HG02840 (cell line): Measurements from ENCODE around the gene ADAMTS6.

Experiments used
- ATAC-seq: cut with Tn5 transposase; IDR thresholded peaks from one replicate; pipeline ENCODE4 v1.9.1; 2021; ENCODE audit warnings: mild to moderate bottlenecking, moderate library complexity, moderate number of reproducible peaks; ENCODE audit not compliant: unreplicated experiment, low FRiP score

The ADAMTS6 gene

GRCh38 chr5:65161655-65162054 is 320.1 kb downstream of the ADAMTS6 start:
- ATAC-seq: no peak

GRCh38 chr5:65157906-65158603 is 323.7 kb downstream of the ADAMTS6 start:
- ATAC-seq: no peak

GRCh38 chr5:65156933-65157332 is 324.8 kb downstream of the ADAMTS6 start:
- ATAC-seq: no peak

- no peak for ATAC-seq
Measured at GRCh38 chr5:65152131-65152530, 329.6 kb downstream of the ADAMTS6 start.

DNA sequence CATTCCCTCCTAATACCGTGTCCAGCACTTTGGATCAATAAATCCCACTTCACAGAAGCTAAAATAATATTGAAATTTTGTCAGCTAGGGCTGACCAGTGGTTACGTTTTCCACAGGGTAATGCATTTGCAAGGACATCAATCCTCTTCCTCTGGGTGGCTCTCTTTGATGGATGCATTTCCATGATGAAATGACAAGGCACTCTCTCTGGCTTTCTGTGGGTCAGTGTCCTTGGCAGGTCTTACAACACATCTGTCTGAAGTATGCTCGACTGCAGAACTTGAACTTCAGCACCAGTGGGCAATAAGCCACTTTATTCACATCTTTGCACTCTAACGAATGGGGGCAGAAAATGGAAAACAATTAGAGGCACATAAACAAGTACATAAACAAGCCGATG is 330.1 kb downstream of the ADAMTS6 start:
- ATAC-seq: no peak

- ATAC-seq: no peak
Measured at GRCh38 chr5:65150599-65151304, 331.0 kb downstream of the ADAMTS6 start.

- ATAC-seq: no peak
Measured at GRCh38 chr5:65149827-65150226, 331.9 kb downstream of the ADAMTS6 start.

DNA sequence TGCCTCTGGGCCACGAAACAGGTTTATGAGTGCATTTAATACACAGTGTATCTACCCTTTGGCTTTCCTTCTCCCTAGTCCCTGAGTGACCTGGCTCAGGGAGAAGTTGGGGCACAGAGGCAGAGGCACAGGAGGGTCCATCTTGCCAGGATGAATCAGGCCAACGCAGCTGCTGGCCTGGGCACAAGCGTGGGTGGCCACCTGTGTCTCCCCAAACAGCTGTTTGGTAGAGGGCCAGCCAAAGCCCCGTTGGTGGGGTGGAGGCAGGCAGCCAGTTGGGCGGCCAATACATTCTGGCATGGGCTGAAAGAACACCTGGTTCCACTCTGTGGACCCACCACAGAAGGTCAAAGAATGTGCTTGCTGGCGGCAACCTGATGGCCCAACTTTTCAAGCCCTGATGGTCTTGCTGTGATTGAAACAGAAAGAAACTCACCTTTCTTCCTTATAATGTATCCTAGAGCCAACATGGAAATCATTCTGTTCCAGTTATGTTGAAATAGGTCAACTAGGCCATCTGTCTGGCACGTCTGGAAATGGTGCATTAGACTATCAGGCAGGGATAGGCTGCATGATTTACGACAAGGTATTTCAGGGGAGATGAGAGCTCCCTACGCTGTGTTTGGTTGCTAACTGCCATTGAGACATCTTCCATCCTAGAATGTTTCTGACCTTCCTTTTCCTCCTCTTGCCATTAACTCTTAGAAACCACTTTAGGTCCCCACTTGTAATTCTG is 337.4 kb downstream of the ADAMTS6 start:
- ATAC-seq: no peak

DNA sequence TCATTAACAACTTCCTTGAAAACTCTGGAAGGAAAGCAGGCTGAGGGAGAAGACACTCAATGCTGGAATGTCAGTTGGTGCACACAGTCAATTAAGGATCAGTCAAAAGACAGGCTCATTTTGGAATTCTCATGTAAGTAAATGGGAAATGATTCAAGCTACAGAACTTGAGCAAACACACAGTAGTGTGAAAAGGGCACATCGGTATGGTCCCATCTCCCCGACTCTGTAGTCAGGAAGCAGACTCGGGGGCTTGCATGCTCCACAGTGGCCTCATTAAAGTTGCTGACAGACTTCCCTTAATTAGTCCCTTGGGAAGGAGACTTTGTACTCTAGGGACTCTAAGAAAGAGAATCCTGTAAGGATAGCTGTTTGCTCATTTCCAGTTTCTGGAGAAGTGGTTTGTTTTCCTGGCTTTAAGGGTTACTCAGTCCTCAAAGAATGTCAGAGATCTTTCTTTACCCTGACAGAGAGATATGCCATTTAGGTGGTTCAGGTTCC is 339.2 kb downstream of the ADAMTS6 start:
- ATAC-seq: no peak

GRCh38 chr5:65142016-65142415 is 339.7 kb downstream of the ADAMTS6 start:
- no peak for ATAC-seq

GRCh38 chr5:65141493-65141892 is 340.2 kb downstream of the ADAMTS6 start:
- ATAC-seq: no peak

- no peak for ATAC-seq
Measured at GRCh38 chr5:65137631-65138030, 344.1 kb downstream of the ADAMTS6 start.

DNA sequence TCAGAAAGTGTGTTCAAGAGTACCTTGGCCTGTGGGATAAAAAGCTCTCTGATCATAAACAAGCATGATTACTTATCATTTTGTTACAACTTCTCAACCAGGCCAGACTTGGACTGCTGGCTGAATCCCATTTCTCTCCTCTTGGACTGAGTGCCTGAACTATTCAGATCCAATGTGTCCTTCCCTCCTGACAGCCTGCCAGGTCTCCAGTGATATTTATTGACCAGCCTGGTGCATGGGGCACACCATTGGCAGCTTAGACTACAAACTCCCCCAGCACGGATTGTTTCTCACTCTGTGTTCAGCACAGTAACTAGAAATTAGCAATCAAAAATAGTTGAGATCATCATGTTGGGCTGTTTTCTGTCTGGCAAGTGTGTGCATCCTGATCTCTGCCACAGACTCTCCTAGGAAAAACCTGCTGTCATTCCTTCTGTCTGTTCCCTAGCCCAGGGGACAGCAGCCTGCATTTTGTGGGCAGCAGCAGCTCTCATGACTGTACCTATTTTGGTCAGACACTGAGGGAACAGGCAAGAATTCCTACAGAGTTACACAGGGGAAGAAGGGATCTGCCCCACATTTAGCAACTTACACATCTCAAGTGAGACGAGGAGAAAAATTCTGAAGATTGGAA is 348.1 kb downstream of the ADAMTS6 start:
- ATAC-seq: no peak

GRCh38 chr5:65132386-65132785 is 349.3 kb downstream of the ADAMTS6 start:
- no peak for ATAC-seq

GRCh38 chr5:65128226-65128625 is 353.5 kb downstream of the ADAMTS6 start:
- no peak for ATAC-seq

DNA sequence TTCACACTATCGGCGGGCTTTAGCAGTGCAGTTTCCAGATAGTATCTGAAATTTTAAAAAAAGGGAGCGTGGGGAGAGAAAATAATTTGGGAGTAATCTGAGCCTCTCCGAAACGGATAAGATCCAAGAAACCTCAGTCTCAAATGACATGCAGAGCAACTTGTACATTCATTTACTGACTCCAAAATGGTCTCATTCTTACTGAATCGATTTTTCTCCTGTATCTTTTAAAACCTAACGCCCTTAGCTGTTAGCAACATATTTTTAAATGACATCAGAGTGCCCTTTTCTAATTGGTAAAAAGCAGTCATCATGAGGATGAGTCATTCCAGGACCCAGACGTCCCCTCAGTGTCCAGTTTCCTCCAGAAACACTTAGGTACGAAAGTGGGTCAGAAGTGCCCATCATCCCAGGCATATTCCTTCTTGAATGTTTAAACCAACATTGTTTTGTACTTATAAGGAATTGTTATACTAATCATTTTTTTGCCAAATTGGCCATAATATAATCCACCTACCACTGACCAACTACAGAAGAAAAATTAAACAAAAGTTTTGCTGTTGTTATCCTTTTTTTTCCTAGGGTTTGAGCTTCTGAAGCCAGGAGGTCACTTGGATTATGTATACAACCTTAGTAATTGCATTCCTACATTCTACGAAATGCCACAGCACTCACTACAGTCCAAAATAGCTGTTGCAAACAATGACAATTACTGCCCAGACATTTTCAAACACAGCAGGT is 354.4 kb downstream of the ADAMTS6 start:
- no peak for ATAC-seq

GRCh38 chr5:65126542-65127069 is 355.1 kb downstream of the ADAMTS6 start:
- ATAC-seq: no peak

- no peak for ATAC-seq
Measured at GRCh38 chr5:65125591-65126541, 355.9 kb downstream of the ADAMTS6 start.
